ENCODE results near the gene C17orf113.
A peak's percentile ranks its signal among the peaks of the same experiment; 100 is the strongest.

The C17orf113 gene

GRCh38 chr17:42050393-42051012 is at the start of gene C17orf113:
Gene C17orf113 (minus strand): TSS chr17:42050601. CDS start chr17:42043376, 7,225 bp downstream.
- H3K4me1 Mint-ChIP-seq, result peaks cover 7% of the 10 kb centered on the region
- H3K4me3 Mint-ChIP-seq, result peak within 1 kb of the TSS; percentile 64
- H3K36me3 Mint-ChIP-seq, result no peaks in the 10 kb centered on the region
- no peaks in the 10 kb centered on the region for H3K9me3 Mint-ChIP-seq
- H3K27ac Mint-ChIP-seq, result no peak within 1 kb of the TSS
- peak in 1 of 2 donors; percentile 63 for DNase-seq (ENCODE audit: low spot score in 2 of 2)
- peak; percentile 71 for ATAC-seq

GRCh38 chr17:42098730-42099399 is 48.5 kb upstream of the C17orf113 start:
- H3K4me3 Mint-ChIP-seq, result peak overlapping the region; percentile 53

GRCh38 chr17:42097691-42098631 is 47.6 kb upstream of the C17orf113 start, which contains the start of gene ZNF385C:
Gene ZNF385C (minus strand): TSS chr17:42098473. CDS start chr17:42063056, 35,417 bp downstream.
- no peak for DNase-seq (ENCODE audit: low spot score in 2 of 2)
- Mint-ChIP-seq H3K4me1 (peaks cover 10% of the 10 kb centered on the region), H3K36me3 (no peaks in the 10 kb centered on the region), H3K27ac (peak within 1 kb of the TSS; percentile 34), H3K4me3 (peak within 1 kb of the TSS; percentile 53), H3K9me3 (no peaks in the 10 kb centered on the region)
- peak; percentile 59 for ATAC-seq

More at GRCh38 chr17:42098730-42099399, 48.5 kb upstream of the C17orf113 start:
- DNase-seq (ENCODE audit: low spot score in 2 of 2), result no peak
- Mint-ChIP-seq H3K4me1 (peaks cover 10% of the 10 kb centered on the region), H3K9me3 (no peaks in the 10 kb centered on the region), H3K27ac (no peak overlapping the region), H3K36me3 (no peaks in the 10 kb centered on the region)
- ATAC-seq, result no peak

GRCh38 chr17:42096360-42097111 is 46.1 kb upstream of the C17orf113 start:
- Mint-ChIP-seq H3K4me1 (peaks cover 10% of the 10 kb centered on the region), H3K36me3 (no peaks in the 10 kb centered on the region)
- DNase-seq (ENCODE audit: low spot score in 2 of 2), result no peak

GRCh38 chr17:42094375-42095069 is 44.1 kb upstream of the C17orf113 start:
- peaks cover 10% of the 10 kb centered on the region for H3K4me1 Mint-ChIP-seq
- no peaks in the 10 kb centered on the region for H3K36me3 Mint-ChIP-seq
- no peaks in the 10 kb centered on the region for H3K9me3 Mint-ChIP-seq
- no peak overlapping the region for H3K27ac Mint-ChIP-seq
- DNase-seq (ENCODE audit: low spot score in 2 of 2) (no peak), ATAC-seq (no peak)
- no peak overlapping the region for H3K4me3 Mint-ChIP-seq

More at GRCh38 chr17:42096360-42097111, 46.1 kb upstream of the C17orf113 start:
- H3K9me3 Mint-ChIP-seq, result no peaks in the 10 kb centered on the region
- no peak overlapping the region for H3K4me3 Mint-ChIP-seq
- H3K27ac Mint-ChIP-seq, result no peak overlapping the region
- no peak for ATAC-seq

GRCh38 chr17:42092939-42093338 is 42.5 kb upstream of the C17orf113 start:
- Mint-ChIP-seq H3K4me1 (peaks cover 6% of the 10 kb centered on the region), H3K9me3 (no peaks in the 10 kb centered on the region), H3K27ac (peak overlapping the region; percentile 34), H3K36me3 (no peaks in the 10 kb centered on the region), H3K4me3 (no peak overlapping the region)
- ATAC-seq, result no peak
- DNase-seq (ENCODE audit: low spot score in 2 of 2), result no peak

DNA sequence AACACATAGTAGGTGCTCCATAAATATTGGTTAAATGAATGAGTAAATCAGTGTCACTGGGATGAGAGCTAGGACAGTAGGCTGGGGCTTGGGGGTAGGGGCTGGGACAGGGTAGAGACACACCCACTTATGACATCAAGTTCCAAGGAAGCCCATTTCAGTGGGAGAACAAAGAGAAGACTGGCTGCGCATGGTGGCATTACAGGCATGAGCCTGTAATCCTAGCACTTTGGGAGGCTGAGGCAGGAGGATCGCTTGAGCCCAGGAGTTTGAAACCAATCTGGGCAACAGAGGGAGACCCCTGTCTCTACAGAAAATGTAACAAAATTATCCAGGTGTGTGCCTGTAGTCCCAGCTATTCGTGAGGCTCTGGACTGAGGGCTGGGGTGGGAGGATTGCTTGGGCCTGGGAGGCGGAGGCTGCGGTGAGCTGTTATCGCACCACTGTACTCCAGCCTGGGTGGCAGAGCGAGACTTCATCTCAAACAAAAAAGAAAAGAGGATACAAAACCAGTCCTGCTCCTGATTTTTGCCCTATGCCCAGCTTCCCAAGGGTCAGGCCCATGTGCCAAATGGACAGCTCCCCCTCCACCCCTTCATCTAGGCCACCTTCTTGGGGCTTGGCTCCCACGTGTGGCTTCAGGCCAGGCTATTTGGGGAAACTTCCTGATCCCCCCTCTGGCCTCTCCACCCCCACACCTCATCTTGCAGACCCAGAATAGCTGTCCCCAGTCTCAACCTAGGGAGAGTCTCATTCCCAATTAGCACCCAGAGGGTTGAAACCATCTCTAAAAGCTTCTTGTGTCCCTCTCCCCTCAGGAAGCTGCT is 40.8 kb upstream of the C17orf113 start:
- Mint-ChIP-seq H3K36me3 (no peaks in the 10 kb centered on the region), H3K4me1 (no peaks in the 10 kb centered on the region), H3K27ac (no peak overlapping the region), H3K9me3 (no peaks in the 10 kb centered on the region), H3K4me3 (no peak overlapping the region)
- ATAC-seq, result no peak
- no peak for DNase-seq (ENCODE audit: low spot score in 2 of 2)

DNA sequence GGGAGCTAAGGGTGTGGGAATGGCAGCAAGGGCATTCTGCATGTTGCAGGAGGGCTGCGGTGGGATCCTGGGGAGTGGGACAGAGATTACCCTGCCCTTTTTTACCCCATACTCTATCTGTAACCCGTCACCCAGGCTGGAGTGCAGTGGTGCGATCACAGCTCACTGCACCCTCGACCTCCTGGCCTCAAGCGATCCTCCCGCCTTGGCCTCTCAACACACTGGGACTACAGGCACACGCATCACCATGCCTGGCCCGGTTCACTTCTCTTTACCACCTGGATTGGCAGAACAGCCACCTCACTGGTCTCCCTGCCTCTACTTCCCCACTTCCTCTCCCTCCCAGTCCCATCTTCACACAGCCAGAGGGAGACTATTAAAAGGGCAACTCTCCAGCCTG is 38.3 kb upstream of the C17orf113 start:
- no peaks in the 10 kb centered on the region for H3K4me1 Mint-ChIP-seq
- H3K4me3 Mint-ChIP-seq, result no peak overlapping the region

DNA sequence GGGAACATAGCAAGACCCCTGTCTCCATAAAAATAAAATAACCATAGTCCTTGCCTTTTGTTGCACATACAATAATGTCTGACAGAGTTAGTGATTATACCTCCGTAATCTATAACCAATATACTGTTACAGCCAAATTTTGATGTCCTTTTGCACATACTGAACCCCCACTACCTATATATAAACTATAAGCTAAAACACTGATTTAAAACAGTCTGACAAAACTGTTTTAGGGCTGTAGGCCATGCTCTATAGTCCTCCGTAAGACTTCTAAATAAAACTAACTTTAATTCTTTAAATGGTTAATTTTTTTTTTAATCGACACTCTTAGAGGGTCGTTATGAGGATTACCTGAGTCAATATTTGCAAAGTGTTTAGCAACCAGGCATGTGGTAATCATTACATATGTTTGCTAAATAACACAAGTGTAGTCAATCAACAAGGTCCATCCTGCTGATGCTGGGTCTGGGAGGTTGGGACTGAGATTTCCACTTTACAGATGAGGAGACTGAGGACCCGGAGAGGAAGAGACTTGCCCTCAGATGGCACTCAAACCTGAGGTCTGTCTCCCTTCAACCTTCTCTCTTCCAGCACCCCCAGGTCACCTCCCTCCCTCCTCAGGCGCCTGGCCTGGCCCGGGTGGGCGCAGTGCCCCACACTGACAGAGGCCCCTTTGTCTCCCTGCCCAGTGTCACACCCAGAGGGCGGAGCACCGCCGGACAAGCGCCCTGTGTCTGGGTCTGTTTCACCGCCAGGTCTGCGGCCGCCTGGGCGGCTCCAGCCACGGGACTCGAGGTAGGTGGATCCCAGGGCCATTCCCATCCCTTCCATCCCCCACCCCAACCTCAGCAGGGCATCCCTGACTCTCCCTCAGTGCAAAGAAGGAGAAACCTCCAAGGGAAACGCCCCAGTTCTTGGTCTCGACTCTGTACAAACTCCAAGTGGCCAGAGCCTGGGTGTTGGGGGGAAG is 37.6 kb upstream of the C17orf113 start:
- Mint-ChIP-seq H3K9me3 (no peaks in the 10 kb centered on the region), H3K27ac (no peak overlapping the region), H3K4me1 (no peaks in the 10 kb centered on the region), H3K4me3 (no peak overlapping the region), H3K36me3 (no peaks in the 10 kb centered on the region)
- no peak for DNase-seq (ENCODE audit: low spot score in 2 of 2)
- ATAC-seq, result no peak

More for the DNA sequence above, 38.3 kb upstream of the C17orf113 start:
- H3K27ac Mint-ChIP-seq, result no peak overlapping the region
- ATAC-seq, result no peak
- H3K36me3 Mint-ChIP-seq, result no peaks in the 10 kb centered on the region
- no peaks in the 10 kb centered on the region for H3K9me3 Mint-ChIP-seq
- DNase-seq (ENCODE audit: low spot score in 2 of 2), result no peak

DNA sequence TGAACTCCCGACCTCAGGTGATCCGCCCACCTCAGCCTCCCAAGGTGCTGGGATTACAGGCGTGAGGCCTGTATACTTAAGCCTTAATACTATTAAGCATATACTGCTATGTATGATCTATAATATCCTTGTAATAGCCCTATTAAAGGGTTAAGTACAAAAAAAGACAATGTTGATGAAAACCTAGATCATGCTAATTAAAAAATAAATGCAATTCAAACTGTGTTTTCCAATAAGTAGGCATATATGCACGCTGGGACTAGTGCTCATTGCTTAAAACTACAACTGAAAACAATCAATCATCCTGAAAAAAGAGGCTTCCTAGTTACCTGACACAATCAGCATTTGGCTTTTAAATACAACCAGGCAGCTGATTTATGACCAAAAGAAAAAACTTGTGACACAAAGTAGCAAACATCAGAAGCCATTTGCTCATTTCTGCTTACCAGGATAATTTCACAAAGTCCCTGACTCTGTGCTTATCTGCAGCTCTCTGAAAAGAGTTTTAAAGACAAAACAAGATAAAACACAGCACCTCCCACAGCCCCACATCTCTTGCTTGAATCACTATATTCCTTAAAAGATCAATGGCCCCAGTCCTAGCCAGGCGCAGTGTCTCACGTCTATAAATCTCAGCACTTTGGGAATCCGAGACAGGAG is 36.8 kb upstream of the C17orf113 start:
- Mint-ChIP-seq H3K9me3 (no peaks in the 10 kb centered on the region), H3K27ac (no peak overlapping the region), H3K36me3 (no peaks in the 10 kb centered on the region), H3K4me1 (no peaks in the 10 kb centered on the region), H3K4me3 (no peak overlapping the region)
- ATAC-seq (no peak), DNase-seq (ENCODE audit: low spot score in 2 of 2) (no peak)

- no peaks in the 10 kb centered on the region for H3K4me1 Mint-ChIP-seq
- H3K4me3 Mint-ChIP-seq, result no peak overlapping the region
- H3K27ac Mint-ChIP-seq, result no peak overlapping the region
- H3K36me3 Mint-ChIP-seq, result no peaks in the 10 kb centered on the region
- DNase-seq (ENCODE audit: low spot score in 2 of 2), result no peak
- H3K9me3 Mint-ChIP-seq, result no peaks in the 10 kb centered on the region
- ATAC-seq, result peak; percentile 19
Observed at GRCh38 chr17:42081516-42082129, 31.2 kb upstream of the C17orf113 start.

DNA sequence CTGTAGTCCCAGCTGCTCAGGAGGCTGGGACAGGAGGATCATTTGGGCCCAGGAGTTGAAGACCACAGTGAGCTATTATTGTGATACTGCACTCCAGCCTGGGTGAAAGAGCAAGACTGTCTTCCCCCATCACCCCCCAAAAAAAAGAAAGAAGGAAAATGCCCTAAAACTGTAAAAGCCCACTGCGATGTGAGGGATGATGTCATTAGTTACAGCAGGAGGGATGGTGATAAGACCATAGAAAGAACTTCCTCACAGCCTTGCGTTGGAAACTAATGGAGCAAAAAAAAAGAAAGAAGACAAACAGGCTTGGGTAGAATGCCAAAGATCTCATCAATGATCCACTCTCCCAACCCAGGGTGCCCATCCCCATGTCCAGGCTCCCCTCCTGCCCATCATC is 29.1 kb upstream of the C17orf113 start:
- Mint-ChIP-seq H3K9me3 (no peaks in the 10 kb centered on the region), H3K27ac (no peak overlapping the region), H3K4me1 (no peaks in the 10 kb centered on the region), H3K4me3 (no peak overlapping the region), H3K36me3 (no peaks in the 10 kb centered on the region)
- DNase-seq (ENCODE audit: low spot score in 2 of 2) (no peak), ATAC-seq (no peak)
